Mesothelial cell of epicardium (in vitro differentiated cells): Measurements from ENCODE around the gene MTIF2. TPM values are rescaled to one million over a fixed set of nuclear protein-coding genes. Genes with fewer than 3 reads are reported as not detected.
"Not testable (repeated sequence)": the region's sequence is repeated elsewhere in the genome, so short reads cannot be mapped to it uniquely, and the experiment has no call there.

Experiments
- DNase-seq, 2 experiments: peaks; one replicate each; pipeline ENCODE4 v3.0.0; 2021; ENCODE audit warnings: low spot score in 2 of 2; ENCODE audit not compliant: unreplicated experiment in 2 of 2
- H3K27ac Mint-ChIP-seq: 2 replicates; pipeline ENCODE4 v1.8.0; 2021; ENCODE audit warnings: mixed read lengths
- H3K27me3 Mint-ChIP-seq: 2 replicates; pipeline ENCODE4 v1.8.0; 2021; ENCODE audit warnings: low read depth, mixed read lengths
- H3K36me3 Mint-ChIP-seq: 2 replicates; pipeline ENCODE4 v1.8.0; 2021; ENCODE audit warnings: mixed read lengths
- H3K4me1 Mint-ChIP-seq: 2 replicates; pipeline ENCODE4 v1.8.0; 2021; ENCODE audit warnings: mixed read lengths
- H3K4me3 Mint-ChIP-seq: 2 replicates; pipeline ENCODE4 v1.8.0; 2021; ENCODE audit warnings: mild to moderate bottlenecking, moderate library complexity, mixed read lengths
- H3K9me3 Mint-ChIP-seq: 2 replicates; pipeline ENCODE4 v1.8.0; 2021; ENCODE audit warnings: mixed read lengths
- CTCF ChIP-seq: fragments of 200-600 bp; sonication (generic); IDR thresholded peaks from one replicate; pipeline ENCODE4 v1.5.0; 2021; ENCODE audit warnings: antibody characterized with exemption; ENCODE audit not compliant: unreplicated experiment
- total RNA-seq: library from RNA; stranded (reverse); gene quantifications from 3 replicates; pipeline ENCODE4 v1.2.1, GENCODE V29; 2021

The MTIF2 gene
- total RNA-seq, 1 donor from 2014 or later = 24.5 TPM

- Mint-ChIP-seq H3K4me1 (peaks cover 38% of the 10 kb centered on the region), H3K4me3 (no peak overlapping the region), H3K36me3 (peaks cover 13% of the 10 kb centered on the region), H3K27ac (peak overlapping the region; percentile 17), H3K9me3 (no peaks in the 10 kb centered on the region), H3K27me3 (no peaks in the 10 kb centered on the region)
- no peak for DNase-seq
- TF ChIP-seq CTCF = no peak
Measured at GRCh38 chr2:55229221-55229620, 39.8 kb downstream of the MTIF2 start.

- no peaks in the 10 kb centered on the region for H3K9me3 Mint-ChIP-seq
Measured at GRCh38 chr2:55228226-55228563, 40.8 kb downstream of the MTIF2 start.

GRCh38 chr2:55227437-55228225 lies 41.4 kb downstream of the MTIF2 start:
- H3K36me3 Mint-ChIP-seq, H3K27ac Mint-ChIP-seq, H3K27me3 Mint-ChIP-seq, H3K4me3 Mint-ChIP-seq, DNase-seq, H3K9me3 Mint-ChIP-seq: not testable (repeated sequence)
- peaks cover 30% of the 10 kb centered on the region for H3K4me1 Mint-ChIP-seq

More at GRCh38 chr2:55228226-55228563, 40.8 kb downstream of the MTIF2 start:
- no peak for DNase-seq
- Mint-ChIP-seq H3K4me3 (no peak overlapping the region), H3K27me3 (no peaks in the 10 kb centered on the region), H3K4me1 (peaks cover 30% of the 10 kb centered on the region), H3K27ac (no peak overlapping the region), H3K36me3 (peaks cover 8% of the 10 kb centered on the region)
- TF ChIP-seq CTCF = no peak

- Mint-ChIP-seq H3K27ac (peak overlapping the region; percentile 58), H3K9me3 (no peaks in the 10 kb centered on the region), H3K27me3 (no peaks in the 10 kb centered on the region), H3K36me3 (peaks cover 8% of the 10 kb centered on the region), H3K4me1 (peaks cover 23% of the 10 kb centered on the region), H3K4me3 (no peak overlapping the region)
- no peak for DNase-seq
- no peak for TF ChIP-seq CTCF
Measured at GRCh38 chr2:55225481-55226020, 43.5 kb downstream of the MTIF2 start.

- Mint-ChIP-seq H3K9me3 (no peaks in the 10 kb centered on the region), H3K27ac (peak overlapping the region; percentile 83), H3K4me3 (no peak overlapping the region), H3K27me3 (no peaks in the 10 kb centered on the region), H3K36me3 (peaks cover 8% of the 10 kb centered on the region), H3K4me1 (peaks cover 17% of the 10 kb centered on the region)
- no peak for TF ChIP-seq CTCF
- DNase-seq = no peak
Measured at GRCh38 chr2:55224761-55225261, 44.2 kb downstream of the MTIF2 start.
